Caco-2 (cell line): ENCODE data around the gene MARS1. TPM values are rescaled to one million over a fixed set of nuclear protein-coding genes. Genes with fewer than 3 reads are reported as not detected.

ENCODE experiments used
- BruUV-seq: library from RNA; stranded (reverse); fragments of 400-500 nt; replicated peaks from 2 replicates; lab custom pipeline; 2021; lab: Mats Ljungman, UMichigan
- CTCF ChIA-PET: fragments of 300-600 bp; sonication (Branson Sonifier 250); formaldehyde crosslinking; loops from one replicate; lab custom pipeline; 2022; ENCODE audit warnings: antibody characterized with exemption; lab: Charles Lee
- POLR2A ChIA-PET: fragments of 300-600 bp; sonication (Branson Sonifier 250); formaldehyde crosslinking; loops from one replicate; lab custom pipeline; 2022; ENCODE audit warnings: antibody characterized with exemption; lab: Charles Lee
- DNase-seq, 2 experiments: peaks; one replicate each; pipeline versions ENCODE4 v3.0.0 to v3.0.0-alpha.2; 2020 to 2022
- H3K27me3 ChIP-seq: replicated peaks from 2 replicates; pipeline ENCODE4 v1.6.0; 2011; ENCODE audit warnings: low read length; ENCODE audit not compliant: control insufficient read depth, insufficient read depth
- H3K36me3 ChIP-seq: 2 replicates; pipeline ENCODE4 v1.5.1; 2011; ENCODE audit warnings: low read length; ENCODE audit not compliant: control insufficient read depth, insufficient read depth
- H3K4me1 ChIP-seq: fragments of 250-450 bp; sonication (Bioruptor Pico); 2 replicates; pipeline ENCODE4 v1.5.1; 2020; ENCODE audit warnings: mild to moderate bottlenecking
- H3K4me3 ChIP-seq: 2 replicates; pipeline ENCODE4 v1.5.1; 2011; ENCODE audit warnings: low read depth, mild to moderate bottlenecking, control low read depth, low read length
- H3K9me3 ChIP-seq: fragments of 250-450 bp; sonication (Bioruptor Pico); 2 replicates; pipeline ENCODE4 v1.5.1; 2020; ENCODE audit warnings: mild to moderate bottlenecking, moderate library complexity
- H3K27ac Mint-ChIP-seq: one replicate; pipeline ENCODE4 v1.8.0; 2022; ENCODE audit warnings: mixed read lengths; ENCODE audit not compliant: unreplicated experiment
- H3K27me3 Mint-ChIP-seq: one replicate; pipeline ENCODE4 v1.8.0; 2022; ENCODE audit warnings: mixed read lengths; ENCODE audit not compliant: insufficient read depth, unreplicated experiment
- H3K36me3 Mint-ChIP-seq: one replicate; pipeline ENCODE4 v1.8.0; 2022; ENCODE audit warnings: mild to moderate bottlenecking, mixed read lengths; ENCODE audit not compliant: insufficient read depth, unreplicated experiment
- H3K4me1 Mint-ChIP-seq: one replicate; pipeline ENCODE4 v1.8.0; 2022; ENCODE audit warnings: low read depth, mixed read lengths; ENCODE audit not compliant: unreplicated experiment
- H3K4me3 Mint-ChIP-seq: one replicate; pipeline ENCODE4 v1.8.0; 2022; ENCODE audit warnings: mild to moderate bottlenecking, moderate library complexity, mixed read lengths; ENCODE audit not compliant: unreplicated experiment
- H3K9me3 Mint-ChIP-seq: one replicate; pipeline ENCODE4 v1.8.0; 2022; ENCODE audit warnings: mixed read lengths; ENCODE audit not compliant: unreplicated experiment
- CTCF ChIP-seq, 2 experiments: fragments of 200-600 bp in 1 of 2; IDR thresholded peaks; 1 replicate in 1 of 2; 2 replicates in 1 of 2; pipeline versions ENCODE4 v1.5.1 to v1.8.0; 2011 to 2022; ENCODE audit warnings: antibody characterized with exemption in 1 of 2, control low read depth in 1 of 2, inconsistent platforms in 1 of 2, low read depth in 1 of 2, low read length in 1 of 2, mild to moderate bottlenecking in 1 of 2, moderate library complexity in 1 of 2; ENCODE audit not compliant: insufficient read depth in 1 of 2, severe bottlenecking in 1 of 2, unreplicated experiment in 1 of 2
- intact Hi-C: fragments of 100-400 bp; cut with micrococcal nuclease; formaldehyde crosslinking; loops from one replicate; pipeline ENCODE4 v1.10.0; 2022; ENCODE audit not compliant: unreplicated experiment
- total RNA-seq: library from RNA; stranded (reverse); gene quantifications from 2 replicates; pipeline ENCODE4 v1.2.3, GENCODE V29; 2022

The MARS1 gene
- total RNA-seq, 1 experiment from 2014 or later = 583 TPM

- no peaks in the 10 kb centered on the region for H3K36me3 Mint-ChIP-seq
- no peak overlapping the region for H3K4me3 ChIP-seq
- TF ChIP-seq CTCF (IDR thresholded peaks at IDR 0.05; ENCODE audit: insufficient read depth in 1 of 2, low read depth in 1 of 2, low read length in 1 of 2, severe bottlenecking in 1 of 2, unreplicated experiment in 1 of 2) = no peak
- intact Hi-C loops = no loop called here
- no peaks in the 10 kb centered on the region for H3K4me1 ChIP-seq
- H3K9me3 ChIP-seq = no peaks in the 10 kb centered on the region
- no peaks in the 10 kb centered on the region for H3K36me3 ChIP-seq
- CTCF ChIA-PET = interaction anchor here (0.8 kb wide), 1 partner anchor 16 kb away, joined by 5 read pairs; no protein-coding TSS in a partner anchor
- H3K27ac Mint-ChIP-seq = no peak overlapping the region
- POLR2A ChIA-PET = no interaction called here
- H3K4me1 Mint-ChIP-seq = no peaks in the 10 kb centered on the region
- no TSS peak for BruUV-seq
- no peaks in the 10 kb centered on the region for H3K9me3 Mint-ChIP-seq
- H3K4me3 Mint-ChIP-seq = no peak overlapping the region
- H3K27me3 ChIP-seq = no peaks in the 10 kb centered on the region
- peaks cover 6% of the 10 kb centered on the region for H3K27me3 Mint-ChIP-seq
- no peak for DNase-seq
These were observed 13.4 kb upstream of the MARS1 start for GRCh38 chr12:57474430-57474829.

- ChIA-PET POLR2A (no interaction called here), CTCF (no interaction called here)
- Mint-ChIP-seq H3K27me3 (peaks cover 10% of the 10 kb centered on the region), H3K36me3 (no peaks in the 10 kb centered on the region), H3K9me3 (no peaks in the 10 kb centered on the region), H3K4me1 (no peaks in the 10 kb centered on the region), H3K4me3 (no peak overlapping the region), H3K27ac (no peak overlapping the region)
- DNase-seq = no peak
- no peaks in the 10 kb centered on the region for H3K36me3 ChIP-seq
- no TSS peak for BruUV-seq
- no peaks in the 10 kb centered on the region for H3K9me3 ChIP-seq
- no peak overlapping the region for H3K4me3 ChIP-seq
- TF ChIP-seq CTCF (IDR thresholded peaks at IDR 0.05; ENCODE audit: insufficient read depth in 1 of 2, low read depth in 1 of 2, low read length in 1 of 2, severe bottlenecking in 1 of 2, unreplicated experiment in 1 of 2) = no peak
- no peaks in the 10 kb centered on the region for H3K27me3 ChIP-seq
- intact Hi-C loops = no loop called here
- no peaks in the 10 kb centered on the region for H3K4me1 ChIP-seq
These were observed 13.0 kb upstream of the MARS1 start for GRCh38 chr12:57474862-57475261.

GRCh38 chr12:57475271-57476161, 12.4 kb upstream of the MARS1 start:
- intact Hi-C loops = no loop called here
- no peak for TF ChIP-seq CTCF (IDR thresholded peaks at IDR 0.05; ENCODE audit: insufficient read depth in 1 of 2, low read depth in 1 of 2, low read length in 1 of 2, severe bottlenecking in 1 of 2, unreplicated experiment in 1 of 2)
- Histone ChIP-seq H3K27me3 (no peaks in the 10 kb centered on the region), H3K4me1 (no peaks in the 10 kb centered on the region), H3K4me3 (peak overlapping the region; percentile 16), H3K36me3 (no peaks in the 10 kb centered on the region), H3K9me3 (no peaks in the 10 kb centered on the region)
- peak overlapping the region; percentile 54 for H3K4me3 Mint-ChIP-seq
- H3K36me3 Mint-ChIP-seq = no peaks in the 10 kb centered on the region
- ChIA-PET CTCF (no interaction called here), POLR2A (no interaction called here)
- no peaks in the 10 kb centered on the region for H3K4me1 Mint-ChIP-seq
- DNase-seq = no peak
- no peaks in the 10 kb centered on the region for H3K9me3 Mint-ChIP-seq
- BruUV-seq = no TSS peak
- peaks cover 10% of the 10 kb centered on the region for H3K27me3 Mint-ChIP-seq
- H3K27ac Mint-ChIP-seq = no peak overlapping the region
